ENCODE data around the gene ALPK3. TPM values are rescaled to one million over a fixed set of nuclear protein-coding genes. Genes with fewer than 3 reads are reported as not detected.

The ALPK3 gene
- total and polyA plus RNA-seq, 2 donors (not counting 3 experiments of a cell fraction or from before 2014, with no cell fraction given), result 18.4 to 36.2 TPM

GRCh38 chr15:84834969-84835368 lies 17.8 kb downstream of the ALPK3 start:
- TF ChIP-seq CTCF (IDR thresholded peaks at IDR 0.05; ENCODE audit: extremely low read depth in 1 of 2, insufficient read depth in 1 of 2, low read depth in 1 of 2, low read length in 2 of 2), result no peak
- intact Hi-C loops (cut with micrococcal nuclease) (no loop called here), dilution Hi-C loops (cut with MboI; ENCODE audit: extremely low pct_ligation_motif_present, low sequenced_read_pairs) (loop anchor here (25.0 kb wide), 1 partner anchor 127 kb away; no protein-coding TSS in a partner anchor)
- FAIRE-seq, result no peak
- H3K27me3 ChIP-seq (ENCODE audit: control insufficient read depth in 2 of 2, insufficient read depth in 2 of 2, low read length in 2 of 2), result no peaks in the 10 kb centered on the region
- H3K9me1 ChIP-seq (replicated peaks; ENCODE audit: control insufficient read depth, extremely low read depth, insufficient read depth, low read length), result no peaks in the 10 kb centered on the region
- no peaks in the 10 kb centered on the region for H3K9me3 ChIP-seq (replicated peaks; ENCODE audit: control insufficient read depth, insufficient read depth, low read length)
- no peaks in the 10 kb centered on the region for H3K79me2 ChIP-seq (ENCODE audit: control insufficient read depth, insufficient read depth, low read length)
- H2AFZ ChIP-seq (ENCODE audit: low read depth, low read length), result no peak overlapping the region
- H3K36me3 ChIP-seq (ENCODE audit: control insufficient read depth in 2 of 2, extremely low read depth in 1 of 2, insufficient read depth in 2 of 2, low read length in 2 of 2), result peaks cover 0 to 20% of the 10 kb centered on the region in 2 experiments
- DNase-seq (ENCODE audit: low read depth, low spot score), result no peak
- ChIA-PET POLR2A (no interaction called here), CTCF (interaction anchor here (0.8 to 2.2 kb wide), 6 partner anchors 10 to 35 kb away, joined by 3 to 10 read pairs (median 3); no protein-coding TSS in a partner anchor)
- no peak overlapping the region for H3K9ac ChIP-seq (replicated peaks; ENCODE audit: extremely low read depth, insufficient read depth, low read length)
- H4K20me1 ChIP-seq (replicated peaks; ENCODE audit: control insufficient read depth, extremely low read depth, insufficient read depth, low read length), result no peaks in the 10 kb centered on the region
- H3K4me3 ChIP-seq (replicated peaks in 1 of 3; ENCODE audit: insufficient read depth in 1 of 3, low read depth in 1 of 3, low read length in 3 of 3), result no peak overlapping the region
- no peak overlapping the region for H3K27ac ChIP-seq (ENCODE audit: insufficient read depth, low read depth, low read length)
- no peak overlapping the region for H3K4me2 ChIP-seq (ENCODE audit: insufficient read depth, low read length)
- no TSS peak for BruUV-seq (replicated peaks)
- peaks cover 13% of the 10 kb centered on the region for H3K4me1 ChIP-seq (ENCODE audit: control insufficient read depth, extremely low read depth, insufficient read depth, low read length)

DNA sequence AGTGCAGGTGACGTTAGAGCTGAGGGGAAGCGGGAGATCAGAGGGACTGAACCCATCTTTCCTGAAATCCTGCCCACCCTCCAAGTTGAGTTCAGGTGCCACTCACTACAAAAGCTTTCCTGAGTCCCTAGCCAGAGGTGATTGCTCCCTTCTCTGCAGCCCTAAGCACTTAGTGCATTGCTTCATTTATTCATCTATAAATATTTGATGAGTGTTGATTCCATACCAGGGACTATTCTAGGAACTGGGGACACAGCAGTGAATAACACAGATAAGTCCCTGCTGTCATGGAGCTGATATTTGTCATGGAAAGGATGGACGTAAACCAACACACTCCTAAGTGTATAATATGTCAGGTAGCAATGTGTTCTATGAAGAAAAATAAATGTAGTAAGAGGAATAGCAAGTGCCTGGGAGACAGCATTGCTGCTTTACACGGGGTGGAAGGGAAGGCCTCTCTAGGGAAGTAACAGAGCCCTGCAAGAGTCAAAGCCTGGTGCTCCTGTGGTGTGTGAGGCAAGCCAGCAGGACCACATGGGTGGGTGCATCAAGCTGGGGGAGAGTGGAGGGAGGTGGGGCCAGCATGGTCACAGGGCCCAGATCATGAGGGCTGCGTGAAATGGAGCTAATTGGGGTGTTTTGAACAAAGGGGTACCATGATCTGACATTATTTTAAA lies 18.6 kb downstream of the ALPK3 start:
- ChIA-PET POLR2A (no interaction called here), CTCF (interaction anchor here (0.7 to 1.6 kb wide), 4 partner anchors 11 to 70 kb away, joined by 3 to 4 read pairs (median 3); no protein-coding TSS in a partner anchor)
- no peak overlapping the region for H2AFZ ChIP-seq (ENCODE audit: low read depth, low read length)
- H4K20me1 ChIP-seq (replicated peaks; ENCODE audit: control insufficient read depth, extremely low read depth, insufficient read depth, low read length), result no peaks in the 10 kb centered on the region
- H3K36me3 ChIP-seq (ENCODE audit: control insufficient read depth in 2 of 2, extremely low read depth in 1 of 2, insufficient read depth in 2 of 2, low read length in 2 of 2), result peaks cover 0 to 22% of the 10 kb centered on the region in 2 experiments
- no TSS peak for BruUV-seq (replicated peaks)
- dilution Hi-C loops (cut with MboI; ENCODE audit: extremely low pct_ligation_motif_present, low sequenced_read_pairs) (loop anchor here (25.0 kb wide), 1 partner anchor 127 kb away; no protein-coding TSS in a partner anchor), intact Hi-C loops (cut with micrococcal nuclease) (no loop called here)
- no peaks in the 10 kb centered on the region for H3K27me3 ChIP-seq (ENCODE audit: control insufficient read depth in 2 of 2, insufficient read depth in 2 of 2, low read length in 2 of 2)
- FAIRE-seq (no peak), DNase-seq (ENCODE audit: low read depth, low spot score) (no peak)
- peaks cover 13% of the 10 kb centered on the region for H3K4me1 ChIP-seq (ENCODE audit: control insufficient read depth, extremely low read depth, insufficient read depth, low read length)
- H3K9me1 ChIP-seq (replicated peaks; ENCODE audit: control insufficient read depth, extremely low read depth, insufficient read depth, low read length), result no peaks in the 10 kb centered on the region
- no peak overlapping the region for H3K4me2 ChIP-seq (ENCODE audit: insufficient read depth, low read length)
- H3K9ac ChIP-seq (replicated peaks; ENCODE audit: extremely low read depth, insufficient read depth, low read length), result no peak overlapping the region
- TF ChIP-seq MYC (IDR thresholded peaks at IDR 0.05; ENCODE audit: low read depth, low read length) (no peak), GATA2 (IDR thresholded peaks at IDR 0.05; ENCODE audit: insufficient read depth, insufficient read length, low read depth, low read length) (no peak), MAX (IDR thresholded peaks at IDR 0.05; ENCODE audit: insufficient read depth, insufficient read length) (no peak), CTCF (IDR thresholded peaks at IDR 0.05; ENCODE audit: extremely low read depth in 1 of 2, insufficient read depth in 1 of 2, low read depth in 1 of 2, low read length in 2 of 2) (no peak), JUN (IDR thresholded peaks at IDR 0.05; ENCODE audit: borderline replicate concordance, insufficient read depth, insufficient read length, low read depth) (no peak), POLR2AphosphoS5 (IDR thresholded peaks at IDR 0.05; ENCODE audit: insufficient read depth, low read depth, low read length) (no peak), EZH2 (IDR thresholded peaks at IDR 0.05; ENCODE audit: borderline replicate concordance, low read depth, low read length, severe bottlenecking) (no peak), FOS (IDR thresholded peaks at IDR 0.05; ENCODE audit: borderline replicate concordance, insufficient read depth, low read length) (no peak), POLR2A (IDR thresholded peaks at IDR 0.05; ENCODE audit: low read depth, low read length) (no peak)
- no peak overlapping the region for H3K27ac ChIP-seq (ENCODE audit: insufficient read depth, low read depth, low read length)
- no peaks in the 10 kb centered on the region for H3K79me2 ChIP-seq (ENCODE audit: control insufficient read depth, insufficient read depth, low read length)
- H3K9me3 ChIP-seq (replicated peaks; ENCODE audit: control insufficient read depth, insufficient read depth, low read length), result no peaks in the 10 kb centered on the region
- H3K4me3 ChIP-seq (replicated peaks in 1 of 3; ENCODE audit: insufficient read depth in 1 of 3, low read depth in 1 of 3, low read length in 3 of 3), result no peak overlapping the region

Data from endothelial cell of umbilical vein (primary cell).